ENCODE measurements around the gene DPY19L2.
"Not testable (repeated sequence)": the region's sequence is repeated elsewhere in the genome, so short reads cannot be mapped to it uniquely, and the experiment has no call there.

DPY19L2 gene

DNA sequence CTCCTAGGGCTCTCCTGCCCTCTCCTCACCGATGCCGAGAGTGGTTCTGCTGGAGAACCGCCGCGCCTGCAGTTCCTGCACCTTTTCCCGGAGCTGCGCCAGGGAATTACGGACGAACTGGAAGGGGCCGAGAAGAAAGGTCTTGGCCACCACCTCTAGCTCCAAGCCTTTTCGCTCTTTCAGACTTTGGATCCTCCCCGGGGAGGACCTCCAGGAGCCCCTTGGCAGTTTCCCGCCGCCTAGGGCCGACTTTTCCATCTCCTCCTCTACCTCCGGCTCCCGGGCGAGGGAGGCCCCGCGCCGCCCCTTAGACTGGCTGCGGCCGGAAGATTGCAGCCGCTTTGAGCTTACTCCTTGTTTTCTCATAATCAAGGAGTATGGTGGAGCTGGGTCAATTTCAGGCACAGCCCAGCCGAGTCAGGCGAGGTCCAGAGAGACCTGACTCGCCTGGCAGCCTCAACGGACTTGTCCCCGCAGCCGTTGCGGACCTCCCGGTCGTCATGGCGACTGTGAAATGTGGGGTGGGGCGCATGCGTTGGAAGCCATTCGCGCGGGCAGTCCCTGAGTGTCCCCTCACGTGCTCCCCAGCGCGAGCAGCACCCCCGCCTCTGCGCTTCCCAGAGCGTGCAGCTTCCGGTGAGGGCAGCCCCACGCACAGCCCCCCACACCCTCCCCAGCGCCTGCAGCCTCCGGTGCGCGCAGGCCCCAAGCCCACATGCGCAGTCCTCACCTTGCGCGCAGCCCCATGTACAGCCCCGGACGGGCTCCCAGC is at the start of gene DPY19L2:
TSS of gene DPY19L2 (minus strand) at position 466 of the 772 bp plus-strand sequence. CDS start at position 366, 100 bp downstream.
- peak; percentile 17 for DNase-seq (ENCODE audit: low spot score)

DNA sequence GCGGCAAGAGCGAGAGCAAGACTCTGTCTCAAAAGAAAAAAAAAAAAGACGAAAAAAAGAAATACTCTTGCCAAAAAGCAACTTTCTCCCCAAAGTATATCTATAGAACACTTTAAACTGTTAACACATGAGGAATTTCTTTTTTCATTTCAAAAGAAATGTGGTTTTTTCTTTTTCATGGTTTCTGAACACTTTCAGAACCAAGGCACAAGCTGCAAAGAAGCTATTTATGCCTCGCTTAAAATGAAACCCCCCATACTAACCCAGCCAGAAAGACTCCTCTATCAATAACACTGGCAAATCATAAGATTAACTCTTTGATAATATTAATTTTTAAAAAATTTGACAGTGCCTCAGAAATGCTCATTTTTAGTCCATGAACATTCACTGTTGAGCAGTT is 48.6 kb upstream of the DPY19L2 start:
- DNase-seq (ENCODE audit: low spot score), result not testable (repeated sequence)

DNA sequence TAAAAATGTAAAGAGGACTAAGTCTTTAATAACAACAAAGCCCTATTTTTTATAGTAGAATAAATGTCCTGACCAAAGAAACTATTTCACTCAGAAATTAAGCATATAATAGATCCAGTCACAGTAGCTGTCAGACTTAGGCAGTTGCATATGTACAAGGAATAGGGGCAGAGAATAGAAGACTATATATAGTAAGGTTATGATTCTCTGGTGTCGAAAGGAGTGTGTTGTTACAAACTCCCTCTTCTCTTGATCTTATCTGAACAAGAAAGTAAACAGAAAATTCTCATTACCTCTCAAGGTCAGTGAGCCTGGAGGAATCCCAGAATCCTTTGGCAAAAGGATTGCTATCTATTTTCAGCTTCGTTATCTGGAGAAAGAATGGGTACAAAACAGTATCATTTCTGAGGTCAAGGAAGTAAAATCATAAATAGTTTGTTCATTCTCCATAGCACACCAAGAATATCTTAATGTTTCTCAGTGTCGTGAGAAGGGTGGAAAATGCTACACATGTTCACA is 46.9 kb upstream of the DPY19L2 start:
- DNase-seq (ENCODE audit: low spot score), result not testable (repeated sequence)

DNA sequence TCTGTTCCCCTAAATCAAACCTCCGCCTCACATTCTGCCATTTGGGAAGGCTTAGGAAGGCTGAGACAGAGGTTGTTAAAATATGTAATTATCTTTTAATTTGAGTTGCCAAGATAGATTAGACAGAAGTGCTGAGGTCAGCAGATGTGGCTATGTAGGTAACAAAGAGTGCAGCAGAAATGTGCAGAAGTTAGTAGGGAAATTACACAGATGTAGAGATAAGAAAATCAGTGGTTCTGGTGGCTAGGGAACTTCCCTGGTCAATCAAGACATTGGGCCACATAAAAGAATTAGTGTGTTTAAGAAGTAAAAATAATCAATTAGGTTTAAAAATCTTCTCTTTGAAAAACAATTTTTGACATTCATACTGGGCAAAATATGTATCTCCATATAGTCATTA is 46.1 kb upstream of the DPY19L2 start:
- not testable (repeated sequence) for DNase-seq (ENCODE audit: low spot score)

DNA sequence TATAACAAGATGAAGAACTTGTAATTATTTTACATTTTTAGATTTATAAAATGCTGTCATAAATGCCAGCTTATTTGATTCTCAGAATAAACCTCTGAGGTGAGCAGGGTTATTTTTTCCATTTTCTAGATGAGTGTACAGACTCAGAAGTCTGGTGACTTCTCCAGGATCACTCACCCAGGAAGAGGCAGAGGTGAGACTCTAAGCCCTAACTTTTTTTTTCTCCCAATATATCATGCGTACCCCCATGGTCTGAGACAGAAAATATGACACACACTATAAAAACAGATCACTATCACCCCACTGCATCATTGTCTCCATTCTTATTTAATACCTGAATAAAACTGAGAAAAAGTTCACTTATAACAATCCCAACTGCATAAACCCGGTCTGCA is 45.4 kb upstream of the DPY19L2 start:
- DNase-seq (ENCODE audit: low spot score), result not testable (repeated sequence)

DNA sequence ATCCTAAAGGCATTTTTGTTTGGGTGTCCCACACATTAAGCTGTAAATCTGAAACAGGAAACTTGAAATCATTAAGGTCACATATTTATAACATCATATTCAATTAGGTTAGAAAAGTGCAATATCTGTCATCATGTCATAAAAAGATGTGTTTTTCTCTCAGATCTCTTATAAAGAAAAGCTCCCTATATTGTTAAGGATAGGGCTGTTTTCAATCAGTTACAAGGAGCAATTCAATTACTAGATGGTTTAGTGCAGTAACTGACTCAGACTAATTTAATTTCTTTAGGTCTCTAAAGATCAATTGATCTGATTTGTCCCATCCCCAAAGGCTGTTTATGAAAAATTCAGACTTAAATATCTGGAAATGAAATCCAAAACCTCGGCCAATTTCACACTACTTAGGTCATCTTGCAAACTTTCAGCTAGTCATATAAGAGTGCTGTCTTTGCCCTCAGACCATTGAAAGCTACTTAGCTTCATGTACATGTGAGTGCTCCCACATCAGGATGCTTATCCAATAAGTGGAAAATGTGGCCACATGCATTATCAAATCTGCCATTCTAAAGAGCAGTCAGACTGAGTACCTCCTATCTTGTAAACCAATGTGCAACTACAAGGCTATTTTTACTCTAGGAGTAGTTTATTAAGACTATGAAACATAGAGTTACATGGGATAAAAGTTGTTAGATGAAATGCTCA is 44.8 kb upstream of the DPY19L2 start:
- not testable (repeated sequence) for DNase-seq (ENCODE audit: low spot score)

DNA sequence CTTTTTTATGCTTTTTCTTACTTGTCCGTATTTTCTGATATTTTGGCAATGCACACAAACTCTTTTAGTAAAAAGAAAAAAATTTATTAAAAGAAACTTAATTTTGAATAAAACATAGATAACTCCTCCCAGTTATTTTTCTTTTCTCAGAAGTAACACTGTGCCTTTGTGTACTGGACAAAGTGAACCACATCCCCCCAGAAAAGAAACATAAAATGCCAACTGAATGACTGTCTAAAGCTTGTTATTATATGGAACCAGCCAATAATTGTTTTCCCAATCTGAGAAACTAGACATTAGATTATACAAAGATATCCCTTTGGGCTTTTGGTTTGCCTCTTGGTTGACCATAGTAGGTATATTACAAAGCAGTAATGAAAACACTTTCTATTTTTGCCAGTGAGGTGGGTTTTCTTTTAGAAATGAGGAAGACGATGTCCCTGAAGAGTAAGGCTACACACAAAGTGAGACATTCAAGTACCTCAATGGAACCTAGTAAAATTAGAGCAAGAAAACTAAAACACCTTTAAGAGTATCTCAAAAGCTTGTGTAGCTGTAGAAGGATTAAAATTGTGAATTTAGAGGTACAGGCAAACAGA is 44.2 kb upstream of the DPY19L2 start:
- DNase-seq (ENCODE audit: low spot score), result not testable (repeated sequence)

DNA sequence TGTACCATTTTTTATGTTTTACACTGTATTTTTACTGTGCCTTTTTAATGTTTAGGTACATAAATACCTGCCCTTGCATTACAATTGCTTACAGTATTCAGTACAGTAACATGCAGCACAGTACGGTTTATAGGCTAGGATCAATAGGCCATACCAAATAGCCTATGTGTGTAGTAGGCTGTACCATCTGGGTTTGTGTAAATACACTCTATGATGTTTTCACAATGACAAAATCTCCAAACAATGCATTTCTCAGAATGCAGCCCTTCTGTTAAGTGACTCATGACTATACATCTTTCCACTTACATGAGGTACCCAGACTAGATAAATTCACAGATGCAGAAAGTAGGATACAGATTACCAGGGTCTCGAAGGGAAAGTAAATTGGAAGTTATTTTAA is 43.0 kb upstream of the DPY19L2 start:
- not testable (repeated sequence) for DNase-seq (ENCODE audit: low spot score)

DNA sequence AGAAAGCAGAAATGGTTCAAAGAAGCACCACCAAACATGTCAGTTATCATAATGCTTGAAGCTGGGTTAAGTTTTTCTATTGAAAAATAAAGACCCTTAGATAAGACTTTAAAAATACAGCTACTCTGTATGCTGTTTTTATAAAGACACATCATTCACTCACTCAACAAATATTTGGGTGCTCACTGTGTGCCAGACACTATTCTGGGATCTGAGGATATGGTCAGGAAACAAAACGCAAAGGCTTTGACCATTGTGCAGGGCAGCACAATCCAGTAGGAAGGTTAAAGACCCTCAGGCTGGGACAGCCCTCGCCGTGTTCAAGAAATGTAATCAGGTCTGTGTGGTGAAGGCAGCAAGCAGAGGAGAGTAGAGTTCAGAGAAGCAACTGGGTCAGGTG is 38.0 kb upstream of the DPY19L2 start:
- no peak for DNase-seq (ENCODE audit: low spot score)

DNA sequence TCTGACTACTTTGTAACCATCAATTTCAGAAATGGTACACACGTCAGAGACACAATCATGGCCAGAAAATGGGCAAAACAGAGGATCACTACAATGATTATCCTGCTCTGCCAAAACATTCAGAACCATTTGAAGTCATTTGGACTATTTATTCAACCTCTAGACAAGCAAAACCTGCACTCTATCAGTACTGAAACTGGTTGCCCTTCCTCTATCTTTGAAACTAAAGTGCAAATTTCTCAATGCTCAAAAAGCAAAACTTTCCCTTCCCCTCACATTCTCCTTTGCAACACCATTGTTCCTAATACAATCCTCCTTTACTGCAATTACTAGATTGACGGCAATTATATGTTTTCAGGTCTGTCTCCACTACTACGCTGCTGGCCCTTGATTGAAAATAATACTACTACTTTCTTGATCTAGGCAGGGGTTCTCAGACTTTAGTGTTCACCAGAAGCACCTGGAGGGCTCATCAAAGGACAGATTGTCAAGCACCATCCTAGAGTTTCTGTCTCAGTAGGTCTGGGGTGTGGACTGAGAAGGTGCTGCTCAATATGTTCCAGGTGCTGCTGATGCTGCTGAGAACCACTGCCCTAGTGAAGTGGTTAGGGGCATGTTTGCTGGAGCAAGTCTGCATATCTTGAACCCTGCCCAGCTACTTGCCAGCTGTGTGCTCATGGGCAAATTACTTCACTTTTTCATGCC is 31.5 kb upstream of the DPY19L2 start:
- DNase-seq (ENCODE audit: low spot score), result not testable (repeated sequence)

DNA sequence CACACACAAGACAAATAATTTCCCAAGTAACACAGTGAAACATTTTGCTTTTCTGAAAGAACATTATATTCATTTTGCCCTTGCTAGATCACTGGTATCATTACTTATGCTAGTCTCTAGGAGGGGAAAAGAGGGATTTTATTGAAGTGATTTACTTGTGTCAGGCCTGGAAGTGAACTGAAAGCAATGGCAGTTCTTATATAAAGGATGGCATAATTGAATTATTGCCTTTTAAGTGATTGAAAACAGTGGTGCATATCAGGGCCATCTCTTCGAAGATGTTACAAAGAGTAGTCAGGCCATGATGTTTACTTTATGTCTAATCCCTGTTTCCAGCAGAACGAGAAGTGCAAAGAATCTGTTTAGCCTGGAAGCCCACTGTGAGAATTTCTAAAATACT is 30.7 kb upstream of the DPY19L2 start:
- DNase-seq (ENCODE audit: low spot score), result not testable (repeated sequence)

DNA sequence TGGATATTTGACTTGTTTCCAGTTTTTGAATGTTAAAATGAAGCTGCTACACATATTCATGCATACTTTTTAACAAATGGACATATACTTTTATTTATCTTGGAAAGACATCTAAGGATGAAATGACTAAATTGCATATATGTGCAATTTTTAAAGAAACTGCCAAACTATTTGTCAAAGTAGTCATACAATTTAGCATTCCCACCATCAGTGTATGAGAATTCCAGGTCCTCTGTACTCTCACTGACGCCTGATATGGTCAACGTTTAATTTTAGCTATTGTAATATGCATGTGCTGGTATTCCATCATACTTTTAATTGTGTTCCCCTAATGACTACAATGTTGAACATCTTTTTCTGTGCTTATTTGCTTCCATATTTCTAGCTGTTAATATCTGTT is 22.5 kb upstream of the DPY19L2 start:
- not testable (repeated sequence) for DNase-seq (ENCODE audit: low spot score)

DNA sequence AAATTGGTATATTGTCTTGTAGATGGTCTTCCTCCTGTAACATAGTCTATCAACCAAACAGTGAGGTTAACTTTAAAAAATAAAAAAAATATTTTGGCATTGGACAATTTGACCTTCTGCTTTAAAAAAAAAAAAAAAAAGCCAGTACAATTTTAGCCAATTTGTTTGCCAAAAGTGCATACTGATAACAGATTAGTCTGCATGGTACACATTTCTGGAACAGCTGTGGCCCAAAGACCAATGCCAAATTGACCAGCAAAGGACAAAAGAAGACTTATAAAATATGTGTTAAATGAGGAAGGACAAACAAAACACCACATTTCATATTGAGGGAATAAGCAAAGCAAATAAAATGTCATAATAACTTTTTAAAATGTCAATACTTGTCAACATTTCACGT is 20.8 kb upstream of the DPY19L2 start:
- DNase-seq (ENCODE audit: low spot score), result not testable (repeated sequence)

DNA sequence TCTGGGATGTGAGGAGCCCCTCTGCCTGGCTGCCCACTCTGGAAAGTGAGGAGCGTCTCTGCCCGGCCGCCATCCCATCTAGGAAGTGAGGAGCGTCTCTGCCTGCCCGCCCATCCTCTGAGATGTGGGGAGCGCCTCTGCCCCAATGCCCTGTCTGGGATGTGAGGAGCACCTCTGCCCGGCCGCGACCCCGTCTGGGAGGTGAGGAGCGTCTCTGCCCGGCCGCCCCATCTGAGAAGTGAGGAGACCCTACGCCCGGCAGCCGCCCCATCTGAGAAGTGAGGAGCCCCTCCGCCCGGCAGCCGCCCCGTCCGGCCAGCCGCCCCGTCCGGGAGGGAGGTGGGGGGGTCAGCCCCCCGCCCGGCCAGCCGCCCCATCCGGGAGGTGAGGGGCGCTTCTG is 18.3 kb upstream of the DPY19L2 start:
- not testable (repeated sequence) for DNase-seq (ENCODE audit: low spot score)

DNA sequence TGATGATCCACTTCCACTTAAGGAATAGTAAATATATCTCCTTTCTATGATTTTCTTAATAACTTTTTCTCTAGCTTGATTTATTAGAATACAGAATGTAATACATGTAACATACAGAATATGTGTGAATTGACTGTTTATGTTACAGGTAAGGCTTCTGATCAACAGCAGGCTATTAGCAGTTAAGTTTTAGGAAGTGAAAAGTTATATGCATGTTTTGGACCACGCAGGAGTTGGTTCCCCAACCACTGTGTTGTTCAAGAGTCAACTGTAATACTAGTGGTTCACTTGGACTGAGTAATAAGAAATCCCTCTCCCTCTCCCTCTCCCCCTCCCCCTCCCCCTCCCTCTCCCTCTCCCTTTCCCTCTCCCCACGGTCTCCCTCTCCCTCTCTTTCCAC is 17.5 kb upstream of the DPY19L2 start:
- DNase-seq (ENCODE audit: low spot score), result not testable (repeated sequence)

DNA sequence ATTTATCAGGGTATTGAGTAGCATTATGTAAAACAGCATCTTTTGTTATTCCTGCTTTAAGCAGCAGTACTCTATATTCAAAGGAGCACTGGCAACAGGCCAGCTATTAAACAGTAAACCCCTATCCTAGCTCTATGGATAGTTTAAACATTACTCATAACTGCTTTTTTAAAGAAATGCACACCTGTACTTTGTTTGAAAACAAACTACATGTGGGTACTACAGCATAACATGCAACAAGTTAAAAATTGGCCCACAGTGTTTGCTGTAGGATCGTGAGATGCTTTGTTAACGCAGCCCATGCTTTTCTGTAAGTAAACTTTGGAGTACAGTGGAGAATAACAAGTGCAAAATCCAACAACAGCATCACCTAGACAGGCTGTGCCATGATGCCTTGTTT is 14.3 kb upstream of the DPY19L2 start:
- not testable (repeated sequence) for DNase-seq (ENCODE audit: low spot score)

DNA sequence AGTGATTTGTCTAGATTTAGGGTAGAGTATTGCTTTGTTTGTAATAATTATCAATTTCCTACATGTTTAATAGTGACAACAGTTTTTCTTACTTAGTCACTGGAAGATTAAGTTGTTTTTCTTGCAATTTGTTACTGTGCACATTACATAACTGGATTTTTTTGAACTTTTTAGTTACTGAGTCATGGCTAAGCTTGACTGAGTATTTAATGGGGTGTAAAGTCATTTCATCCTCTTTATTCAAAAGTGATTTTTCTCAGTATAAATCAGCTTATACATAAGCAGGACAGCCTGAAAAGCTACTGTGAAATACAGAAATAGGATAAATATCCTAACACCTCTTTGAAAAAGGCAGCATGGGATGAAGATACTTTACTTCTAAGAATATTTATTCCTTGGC is 12.5 kb upstream of the DPY19L2 start:
- not testable (repeated sequence) for DNase-seq (ENCODE audit: low spot score)

DNA sequence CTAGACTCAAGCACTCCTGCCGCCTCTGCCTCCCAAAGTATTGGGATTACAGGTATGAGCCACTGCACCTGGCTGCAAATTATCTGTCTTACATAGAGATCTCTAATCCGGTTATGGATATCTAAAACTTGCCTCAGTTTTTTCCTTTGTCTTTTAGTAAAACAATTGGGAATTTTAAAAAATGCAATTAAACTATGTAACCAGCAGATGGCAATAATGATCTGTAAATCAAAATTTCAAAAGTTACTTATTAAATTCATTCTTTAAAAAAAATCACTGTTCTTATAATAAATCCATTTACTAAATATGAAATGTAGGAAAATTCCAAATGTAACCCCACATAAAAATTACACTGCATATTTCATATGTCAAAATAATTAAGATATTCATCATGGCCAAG is 4.3 kb upstream of the DPY19L2 start:
- DNase-seq (ENCODE audit: low spot score), result not testable (repeated sequence)

DNA sequence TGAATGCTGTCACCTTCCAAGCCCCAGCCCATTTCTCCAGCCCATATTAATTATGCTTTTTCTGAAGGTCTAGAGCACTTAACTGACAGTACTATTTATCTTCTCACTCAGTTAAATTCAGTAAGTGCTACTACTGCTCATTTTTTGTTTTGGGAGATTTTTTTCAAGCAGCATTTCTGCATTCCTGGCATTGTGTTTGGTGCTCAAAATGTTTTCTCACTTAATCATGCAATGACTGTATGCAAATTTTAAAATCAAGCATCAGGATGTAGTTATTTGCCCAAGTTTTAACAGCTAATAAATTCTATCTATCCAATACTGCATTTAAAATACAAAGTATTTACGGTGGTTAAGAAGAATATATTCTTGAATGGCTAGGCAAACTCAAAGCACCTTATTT is 1.6 kb upstream of the DPY19L2 start:
- DNase-seq (ENCODE audit: low spot score), result not testable (repeated sequence)

DNA sequence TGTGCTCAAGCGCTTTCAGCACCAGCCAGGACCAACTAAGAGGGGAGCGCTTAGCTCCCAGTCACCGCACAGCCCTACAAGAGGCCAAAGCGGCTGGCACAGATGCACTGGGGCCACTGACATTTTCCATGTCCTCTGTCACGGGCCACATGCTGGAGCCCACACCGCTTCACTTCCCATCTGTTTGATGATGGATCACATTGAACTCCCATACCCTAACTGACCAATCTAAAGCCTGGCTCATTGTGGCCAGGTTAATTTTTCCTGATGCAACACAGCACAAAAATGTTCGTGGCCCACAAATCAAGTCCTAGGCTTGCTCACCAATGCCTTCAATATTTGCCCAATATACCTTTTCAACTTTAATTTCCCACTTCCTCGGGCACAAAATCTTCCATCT is 1.1 kb upstream of the DPY19L2 start:
- not testable (repeated sequence) for DNase-seq (ENCODE audit: low spot score)

DNA sequence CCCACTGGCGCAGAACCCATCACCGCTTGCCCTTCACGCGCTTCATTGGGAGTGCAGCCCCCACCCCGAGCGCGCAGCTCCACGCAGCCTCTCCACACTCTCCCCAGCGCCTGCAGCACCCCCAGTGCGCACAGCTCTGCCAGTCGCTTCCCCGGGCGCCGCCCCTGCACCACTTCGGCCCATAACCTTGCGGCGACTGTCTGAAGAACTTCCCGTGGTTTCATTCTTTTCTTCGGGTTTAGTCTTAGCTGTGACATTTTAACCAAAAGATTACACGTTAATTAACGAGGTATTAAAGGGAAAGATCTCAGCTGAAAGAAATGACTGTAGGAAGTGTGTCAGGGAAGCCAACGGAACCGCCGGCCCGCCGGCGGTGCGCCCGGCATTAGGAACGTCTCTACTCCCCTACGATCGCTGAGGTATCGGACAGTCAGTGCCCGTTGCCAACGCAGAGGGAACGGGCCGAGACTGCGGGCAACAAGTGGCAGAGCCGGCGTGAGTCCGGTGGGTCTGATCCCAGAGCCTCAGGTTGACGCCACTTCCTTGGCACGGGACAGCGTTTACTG is 590 bp upstream of the DPY19L2 start:
- DNase-seq (ENCODE audit: low spot score), result peak; percentile 10

DNA sequence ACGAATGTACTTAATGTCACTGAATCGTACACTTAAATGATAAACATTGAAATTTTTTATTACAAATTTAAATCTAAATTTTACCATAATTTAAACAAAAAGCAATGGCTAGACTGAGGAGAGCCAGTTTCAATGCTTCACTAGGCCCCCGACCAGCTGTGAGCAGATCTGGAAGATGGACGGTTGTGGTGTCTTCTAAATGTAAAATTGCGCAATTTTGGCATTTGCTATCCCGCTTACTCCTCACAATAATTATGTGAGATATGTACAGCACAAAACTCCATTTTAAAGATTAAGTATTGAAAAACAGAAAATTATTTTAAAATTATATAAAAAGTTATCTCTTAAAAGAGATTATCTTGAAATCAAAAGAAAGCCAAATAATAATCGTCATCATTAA is 5.3 kb downstream of the DPY19L2 start:
- DNase-seq (ENCODE audit: low spot score), result not testable (repeated sequence)
